GM12878 (cell line): ENCODE measurements around the gene EIF5.

Experiments
- CHD2 ChIP-seq: IDR thresholded peaks from 2 replicates; pipeline ENCODE4 v1.6.1; 2011; ENCODE audit warnings: low read depth, low read length, improper control_type of control experiment, borderline replicate concordance
- CTCF ChIP-seq, 3 experiments: IDR thresholded peaks in 2 of 3; conservative IDR thresholded peaks in 1 of 3; 2 replicates each; pipeline ENCODE4 v1.5.1; 2011; ENCODE audit warnings: low read depth in 3 of 3, low read length in 3 of 3, mild to moderate bottlenecking in 3 of 3, control low read depth in 2 of 3, moderate library complexity in 2 of 3, inconsistent platforms in 1 of 3, mixed read lengths in 1 of 3; ENCODE audit not compliant: control insufficient read depth in 2 of 3, insufficient read depth in 1 of 3; ENCODE audit errors: extremely low read depth in 1 of 3
- EGR1 ChIP-seq, 2 experiments: IDR thresholded peaks; 1 replicate in 1 of 2; 2 replicates in 1 of 2; pipeline ENCODE4 v1.6.1; 2011 to 2012; ENCODE audit warnings: low read depth in 2 of 2, low read length in 2 of 2, borderline replicate concordance in 1 of 2, mild to moderate bottlenecking in 1 of 2, moderate library complexity in 1 of 2
- MEF2B ChIP-seq: fragments of 450-650 bp; IDR thresholded peaks from 2 replicates; pipeline ENCODE4 v1.6.1; 2018; ENCODE audit warnings: mild to moderate bottlenecking, moderate library complexity; ENCODE audit not compliant: partially characterized antibody, poor library complexity, severe bottlenecking
- PKNOX1 ChIP-seq: fragments of 450-650 bp; IDR thresholded peaks from 2 replicates; pipeline ENCODE4 v1.6.1; 2016; ENCODE audit warnings: mild to moderate bottlenecking
- SREBF2 ChIP-seq: IDR thresholded peaks from 2 replicates; pipeline ENCODE4 v1.6.1; 2012; ENCODE audit warnings: mild to moderate bottlenecking, low read length
- TF ChIP-seq, protein P1 (sequence below): IDR thresholded peaks from 2 replicates; pipeline ENCODE4 v1.6.1; 2012; ENCODE audit warnings: low read depth, low read length, improper control_type of control experiment
- TF ChIP-seq, protein P2 (sequence below): IDR thresholded peaks from 2 replicates; pipeline ENCODE4 v1.6.1; 2011; ENCODE audit warnings: mild to moderate bottlenecking, low read depth, low read length, moderate library complexity; ENCODE audit not compliant: insufficient replicate concordance

DNA sequence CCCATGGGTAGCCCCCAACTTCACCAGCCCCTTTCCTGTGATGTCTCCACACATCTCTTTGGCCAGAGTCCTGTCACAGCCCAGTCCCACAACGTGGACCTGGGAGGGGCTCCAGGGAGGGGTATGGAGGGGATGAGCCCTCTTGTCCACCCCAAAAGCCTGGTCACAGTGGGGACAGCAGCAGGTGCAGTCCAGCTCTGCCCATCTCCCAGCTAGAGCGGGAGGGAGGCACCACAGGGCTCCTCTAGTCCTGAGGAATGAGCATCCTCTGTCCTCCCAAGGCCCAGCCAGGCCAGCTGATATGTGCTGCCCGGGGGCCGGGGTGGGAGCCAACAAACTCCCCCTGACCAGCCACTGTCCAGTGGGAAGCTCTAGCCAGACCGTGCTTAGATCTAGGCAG lies 43.5 kb upstream of the EIF5 start:
- TF ChIP-seq CTCF (IDR thresholded peaks at IDR 0.05 in 2 of 3, conservative IDR thresholded peaks at IDR 0.05 in 1 of 3; ENCODE audit: control insufficient read depth in 2 of 3, extremely low read depth in 1 of 3, insufficient read depth in 1 of 3, low read depth in 3 of 3, low read length in 3 of 3) (no peak), PKNOX1 (no peak), EGR1 (IDR thresholded peaks at IDR 0.05; ENCODE audit: borderline replicate concordance in 1 of 2, low read depth in 2 of 2, low read length in 2 of 2) (no peak), CHD2 (no peak), MEF2B (no peak), SREBF2 (no peak)
- TF ChIP-seq, protein P1, sequence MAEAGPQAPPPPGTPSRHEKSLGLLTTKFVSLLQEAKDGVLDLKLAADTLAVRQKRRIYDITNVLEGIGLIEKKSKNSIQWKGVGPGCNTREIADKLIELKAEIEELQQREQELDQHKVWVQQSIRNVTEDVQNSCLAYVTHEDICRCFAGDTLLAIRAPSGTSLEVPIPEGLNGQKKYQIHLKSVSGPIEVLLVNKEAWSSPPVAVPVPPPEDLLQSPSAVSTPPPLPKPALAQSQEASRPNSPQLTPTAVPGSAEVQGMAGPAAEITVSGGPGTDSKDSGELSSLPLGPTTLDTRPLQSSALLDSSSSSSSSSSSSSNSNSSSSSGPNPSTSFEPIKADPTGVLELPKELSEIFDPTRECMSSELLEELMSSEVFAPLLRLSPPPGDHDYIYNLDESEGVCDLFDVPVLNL = no peak
- TF ChIP-seq, protein P2, sequence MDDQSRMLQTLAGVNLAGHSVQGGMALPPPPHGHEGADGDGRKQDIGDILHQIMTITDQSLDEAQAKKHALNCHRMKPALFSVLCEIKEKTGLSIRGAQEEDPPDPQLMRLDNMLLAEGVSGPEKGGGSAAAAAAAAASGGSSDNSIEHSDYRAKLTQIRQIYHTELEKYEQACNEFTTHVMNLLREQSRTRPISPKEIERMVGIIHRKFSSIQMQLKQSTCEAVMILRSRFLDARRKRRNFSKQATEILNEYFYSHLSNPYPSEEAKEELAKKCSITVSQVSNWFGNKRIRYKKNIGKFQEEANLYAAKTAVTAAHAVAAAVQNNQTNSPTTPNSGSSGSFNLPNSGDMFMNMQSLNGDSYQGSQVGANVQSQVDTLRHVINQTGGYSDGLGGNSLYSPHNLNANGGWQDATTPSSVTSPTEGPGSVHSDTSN = no peak
